ENCODE measurements around the gene KLHL42. TPM values are rescaled to one million over a fixed set of nuclear protein-coding genes. Genes with fewer than 3 reads are reported as not detected.

The KLHL42 gene
- total and polyA plus RNA-seq, 2 donors from 2014 or later = 6.6 to 21.2 TPM

GRCh38 chr12:27823038-27823437, 43.0 kb downstream of the KLHL42 start:
- Histone ChIP-seq H3K9ac (ENCODE audit: low read length in 3 of 3) (no peak overlapping the region), H3K27ac (ENCODE audit: low read depth in 2 of 2, low read length in 2 of 2) (no peak overlapping the region), H3K4me1 (ENCODE audit: control insufficient read depth in 2 of 3, insufficient read depth in 2 of 3, low read depth in 1 of 3, low read length in 3 of 3) (peaks cover 0 to 2% (median 0%) of the 10 kb centered on the region in 3 donors), H3K27me3 (ENCODE audit: control insufficient read depth, insufficient read depth, low read length) (no peaks in the 10 kb centered on the region), H3K4me3 (ENCODE audit: low read length in 3 of 3) (no peak overlapping the region), H3K36me3 (ENCODE audit: control insufficient read depth in 2 of 3, insufficient read depth in 3 of 3, low read length in 3 of 3) (no peaks in the 10 kb centered on the region), H3K9me3 (ENCODE audit: control insufficient read depth in 2 of 3, insufficient read depth in 1 of 3, low read length in 3 of 3) (no peaks in the 10 kb centered on the region)
- intact Hi-C loops (cut with DNase I) = no loop called here
- FAIRE-seq = no peak
- DNase-seq = no peak
- TF ChIP-seq CTCF (IDR thresholded peaks at IDR 0.05; ENCODE audit: borderline replicate concordance, extremely low read depth, insufficient read depth) = no peak

- no peaks in the 10 kb centered on the region for H3K36me3 ChIP-seq (ENCODE audit: control insufficient read depth in 2 of 3, insufficient read depth in 3 of 3, low read length in 3 of 3)
- no peaks in the 10 kb centered on the region for H3K27me3 ChIP-seq (ENCODE audit: control insufficient read depth, insufficient read depth, low read length)
- intact Hi-C loops (cut with DNase I) = no loop called here
- H3K4me1 ChIP-seq (ENCODE audit: control insufficient read depth in 2 of 3, insufficient read depth in 2 of 3, low read depth in 1 of 3, low read length in 3 of 3) = peaks cover 0 to 2% (median 0%) of the 10 kb centered on the region in 3 donors
- DNase-seq (no peak), FAIRE-seq (no peak)
- H3K4me3 ChIP-seq (ENCODE audit: low read length in 3 of 3) = no peak overlapping the region
- no peak overlapping the region for H3K9ac ChIP-seq (ENCODE audit: low read length in 3 of 3)
- no peak overlapping the region for H3K27ac ChIP-seq (ENCODE audit: low read depth in 2 of 2, low read length in 2 of 2)
- H3K9me3 ChIP-seq (ENCODE audit: control insufficient read depth in 2 of 3, insufficient read depth in 1 of 3, low read length in 3 of 3) = no peaks in the 10 kb centered on the region
- TF ChIP-seq CTCF (IDR thresholded peaks at IDR 0.05; ENCODE audit: borderline replicate concordance, extremely low read depth, insufficient read depth) = no peak
Observed at GRCh38 chr12:27824126-27824842, 44.3 kb downstream of the KLHL42 start.

- H3K4me1 ChIP-seq (ENCODE audit: control insufficient read depth in 2 of 3, insufficient read depth in 2 of 3, low read depth in 1 of 3, low read length in 3 of 3) = peaks cover 0 to 2% (median 0%) of the 10 kb centered on the region in 3 donors
- no peak overlapping the region for H3K27ac ChIP-seq (ENCODE audit: low read depth in 2 of 2, low read length in 2 of 2)
- no peak for FAIRE-seq
- intact Hi-C loops (cut with DNase I) = no loop called here
- H3K9ac ChIP-seq (ENCODE audit: low read length in 3 of 3) = no peak overlapping the region
- TF ChIP-seq CTCF (IDR thresholded peaks at IDR 0.05; ENCODE audit: borderline replicate concordance, extremely low read depth, insufficient read depth) = no peak
- no peaks in the 10 kb centered on the region for H3K9me3 ChIP-seq (ENCODE audit: control insufficient read depth in 2 of 3, insufficient read depth in 1 of 3, low read length in 3 of 3)
- DNase-seq = no peak
- no peak overlapping the region for H3K4me3 ChIP-seq (ENCODE audit: low read length in 3 of 3)
- no peaks in the 10 kb centered on the region for H3K36me3 ChIP-seq (ENCODE audit: control insufficient read depth in 2 of 3, insufficient read depth in 3 of 3, low read length in 3 of 3)
- H3K27me3 ChIP-seq (ENCODE audit: control insufficient read depth, insufficient read depth, low read length) = no peaks in the 10 kb centered on the region
Observed at GRCh38 chr12:27826076-27826475, 46.0 kb downstream of the KLHL42 start.
